ENCODE results near the gene CDH12. TPM values are rescaled to one million over a fixed set of nuclear protein-coding genes. Genes with fewer than 3 reads are reported as not detected.

The CDH12 gene
- total and polyA plus RNA-seq, 10 donors = 0.32 TPM; not detected in 9

- no peaks in the 10 kb centered on the region for H3K9me3 ChIP-seq
- H3K4me3 ChIP-seq = no peak overlapping the region
- no peak overlapping the region for H3K27ac ChIP-seq
- no peak for DNase-seq
- intact Hi-C loops (cut with DNase I; ENCODE audit: low total_unique reads) = no loop called here
- no peak for TF ChIP-seq CTCF (IDR thresholded peaks at IDR 0.05 in 8 of 11, conservative IDR thresholded peaks at IDR 0.05 in 3 of 11)
- no peak for TF ChIP-seq POLR2A (IDR thresholded peaks at IDR 0.05)
- no peak for TF ChIP-seq POLR2AphosphoS5 (IDR thresholded peaks at IDR 0.05)
- H3K4me1 ChIP-seq = no peaks in the 10 kb centered on the region
- H3K36me3 ChIP-seq = no peaks in the 10 kb centered on the region
- H3K27me3 ChIP-seq (replicated peaks in 1 of 7) = no peaks in the 10 kb centered on the region
Observed at GRCh38 chr5:22591461-22591860, 261.7 kb downstream of the CDH12 start.

- Histone ChIP-seq H3K4me3 (no peak overlapping the region), H3K4me1 (no peaks in the 10 kb centered on the region), H3K9me3 (no peaks in the 10 kb centered on the region), H3K36me3 (no peaks in the 10 kb centered on the region), H3K27ac (no peak overlapping the region), H3K27me3 (replicated peaks in 1 of 7) (no peaks in the 10 kb centered on the region)
- TF ChIP-seq POLR2AphosphoS5 (IDR thresholded peaks at IDR 0.05) (no peak), POLR2A (IDR thresholded peaks at IDR 0.05) (no peak), CTCF (IDR thresholded peaks at IDR 0.05 in 8 of 11, conservative IDR thresholded peaks at IDR 0.05 in 3 of 11) (no peak)
- no peak for DNase-seq
- intact Hi-C loops (cut with DNase I; ENCODE audit: low total_unique reads) = no loop called here
- 63 to 73% (median 70%) methylated on average over 4 of the region's 4 CpGs for WGBS, 5 donors
Observed at GRCh38 chr5:22590677-22591268, 262.4 kb downstream of the CDH12 start.

- no peaks in the 10 kb centered on the region for H3K36me3 ChIP-seq
- H3K27me3 ChIP-seq (replicated peaks in 1 of 7) = no peaks in the 10 kb centered on the region
- TF ChIP-seq POLR2AphosphoS5 (IDR thresholded peaks at IDR 0.05) (no peak), POLR2A (IDR thresholded peaks at IDR 0.05) (no peak), CTCF (IDR thresholded peaks at IDR 0.05 in 8 of 11, conservative IDR thresholded peaks at IDR 0.05 in 3 of 11) (no peak)
- H3K27ac ChIP-seq = no peak overlapping the region
- DNase-seq = no peak
- intact Hi-C loops (cut with DNase I; ENCODE audit: low total_unique reads) = no loop called here
- WGBS, 5 donors = 64 to 76% (median 65%) methylated on average over 1 of the region's 1 CpG
- peaks cover 0 to 8% (median 0%) of the 10 kb centered on the region in 8 donors for H3K9me3 ChIP-seq
- no peak overlapping the region for H3K4me3 ChIP-seq
- H3K4me1 ChIP-seq = no peaks in the 10 kb centered on the region
Observed at GRCh38 chr5:22577711-22578110, 275.4 kb downstream of the CDH12 start.

GRCh38 chr5:22577006-22577405 lies 276.1 kb downstream of the CDH12 start:
- Histone ChIP-seq H3K36me3 (no peaks in the 10 kb centered on the region), H3K27ac (no peak overlapping the region), H3K4me3 (no peak overlapping the region), H3K9me3 (peaks cover 0 to 8% (median 0%) of the 10 kb centered on the region in 8 donors), H3K27me3 (replicated peaks in 1 of 7) (no peaks in the 10 kb centered on the region), H3K4me1 (no peaks in the 10 kb centered on the region)
- TF ChIP-seq POLR2AphosphoS5 (IDR thresholded peaks at IDR 0.05) = no peak
- no peak for DNase-seq
- intact Hi-C loops (cut with DNase I; ENCODE audit: low total_unique reads) = no loop called here
- 77 to 86% (median 82%) methylated on average over 5 of the region's 5 CpGs for WGBS, 5 donors

GRCh38 chr5:22572941-22573340 lies 280.2 kb downstream of the CDH12 start:
- H3K27ac ChIP-seq = no peak overlapping the region
- H3K4me3 ChIP-seq = no peak overlapping the region
- intact Hi-C loops (cut with DNase I; ENCODE audit: low total_unique reads) = no loop called here
- no peaks in the 10 kb centered on the region for H3K4me1 ChIP-seq
- TF ChIP-seq POLR2AphosphoS5 (IDR thresholded peaks at IDR 0.05) = no peak
- no peak for TF ChIP-seq POLR2A (IDR thresholded peaks at IDR 0.05)
- no peak for TF ChIP-seq CTCF (IDR thresholded peaks at IDR 0.05 in 8 of 11, conservative IDR thresholded peaks at IDR 0.05 in 3 of 11)
- no peaks in the 10 kb centered on the region for H3K27me3 ChIP-seq (replicated peaks in 1 of 7)
- H3K36me3 ChIP-seq = no peaks in the 10 kb centered on the region
- H3K9me3 ChIP-seq = peaks cover 0 to 8% (median 0%) of the 10 kb centered on the region in 8 donors
- DNase-seq = no peak
